Activated T-cell treated with anti-CD3 and anti-CD28 coated beads for 1 hour (primary cell): ENCODE data around the gene ACP7.
"Not testable (repeated sequence)": the region's sequence is repeated elsewhere in the genome, so short reads cannot be mapped to it uniquely, and the experiment has no call there.

Source experiments
- DNase-seq: peaks from one replicate; pipeline ENCODE4 v3.0.0-alpha.2; 2020; ENCODE audit warnings: low read depth

The ACP7 gene

GRCh38 chr19:39132344-39132969 is 48.3 kb downstream of the ACP7 start:
- DNase-seq, result no peak

GRCh38 chr19:39133431-39134270 is 49.5 kb downstream of the ACP7 start:
- DNase-seq, result no peak

- no peak for DNase-seq
Measured at GRCh38 chr19:39135701-39136100, 51.5 kb downstream of the ACP7 start.

- no peak for DNase-seq
Measured at GRCh38 chr19:39136225-39136940, 52.2 kb downstream of the ACP7 start.

GRCh38 chr19:39137131-39137530 is 53.0 kb downstream of the ACP7 start:
- no peak for DNase-seq

DNA sequence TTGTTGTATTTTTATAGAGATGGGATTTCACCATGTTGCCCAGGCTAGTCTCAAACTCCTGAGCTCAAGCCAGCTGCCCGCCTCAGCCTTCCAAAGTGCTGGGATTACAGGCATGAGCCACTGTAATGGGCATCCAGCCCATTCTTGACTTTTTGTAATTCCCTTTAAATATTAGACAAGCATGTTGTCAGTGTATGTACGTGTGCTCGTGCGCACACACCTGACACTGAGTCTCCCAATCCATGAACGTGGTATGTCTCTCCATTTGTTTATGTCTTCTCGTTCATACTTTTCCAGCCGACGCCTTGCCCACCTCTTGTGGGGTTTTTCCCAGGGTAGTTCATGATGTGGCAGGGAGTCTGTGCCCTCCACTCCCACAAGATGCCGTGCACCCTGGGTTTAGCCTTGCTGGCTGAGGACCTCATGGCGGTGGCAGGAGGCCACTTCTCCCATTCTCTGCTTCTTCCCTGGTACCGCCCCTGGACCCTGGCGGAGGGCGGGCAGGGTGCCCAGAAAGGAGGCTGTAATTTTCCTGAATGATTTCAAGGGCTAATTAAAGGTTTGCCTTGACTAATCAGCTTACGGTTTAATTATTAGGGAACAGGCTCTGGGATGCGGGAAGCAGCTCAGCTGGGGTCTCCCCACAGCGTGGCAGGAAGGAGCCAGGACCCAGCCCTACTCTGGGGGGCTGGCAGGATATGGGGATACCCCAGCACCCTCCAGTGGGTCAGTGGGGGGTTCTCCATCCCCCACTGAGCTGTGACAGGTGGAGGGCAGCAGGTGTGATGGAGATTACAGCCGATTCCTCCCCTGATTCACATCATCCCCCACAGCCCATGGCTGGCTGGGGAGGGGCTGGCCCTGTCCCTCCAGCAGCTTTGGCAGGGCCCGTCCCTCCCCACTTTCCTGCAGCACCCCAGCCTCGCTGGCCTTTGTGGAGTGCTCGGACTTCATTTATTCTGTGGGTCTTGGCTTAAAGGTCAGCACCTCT is 54.3 kb downstream of the ACP7 start:
- DNase-seq, result no peak

- no peak for DNase-seq
Measured at GRCh38 chr19:39139305-39139874, 55.2 kb downstream of the ACP7 start.

GRCh38 chr19:39139971-39140453 is 55.8 kb downstream of the ACP7 start:
- no peak for DNase-seq

DNA sequence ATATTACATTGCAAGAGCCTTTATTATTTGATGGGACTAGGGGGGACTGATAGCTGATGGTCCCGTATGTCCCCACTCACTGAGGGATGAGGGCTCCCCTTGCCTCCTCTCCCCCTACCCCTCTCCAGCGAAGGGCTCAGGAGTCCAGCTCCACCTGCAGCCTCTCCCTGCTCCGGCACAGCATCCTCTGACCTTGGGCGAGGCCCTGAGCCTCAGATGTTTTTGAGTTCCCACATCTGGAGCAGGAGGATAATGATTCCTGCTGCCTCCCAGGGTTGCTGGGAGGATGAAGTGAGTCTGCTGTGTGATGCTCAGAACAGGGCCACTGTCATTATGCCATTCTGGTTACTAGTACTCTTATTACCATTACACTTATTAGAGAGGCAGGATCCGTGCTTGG is 56.4 kb downstream of the ACP7 start:
- DNase-seq, result no peak

DNA sequence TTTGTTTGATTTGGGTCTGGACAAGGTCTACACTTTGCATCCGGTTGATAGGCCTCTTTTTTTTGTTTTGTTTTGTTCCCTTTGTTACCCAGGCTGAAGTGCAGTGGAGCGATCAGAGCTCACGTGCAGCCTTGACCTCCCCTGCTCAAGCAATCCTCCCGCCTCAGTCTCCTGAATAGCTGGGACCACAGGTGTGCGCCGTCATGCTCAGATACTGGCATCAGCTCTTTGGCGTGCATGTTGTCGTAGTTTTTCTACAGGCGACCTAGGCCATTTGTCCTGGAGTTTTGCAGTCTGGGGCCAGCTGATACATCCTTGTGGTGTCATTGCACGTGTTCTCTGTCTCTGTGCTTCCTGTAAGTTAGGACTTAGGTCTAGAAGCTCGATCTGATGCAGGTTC is 57.8 kb downstream of the ACP7 start:
- no peak for DNase-seq

GRCh38 chr19:39142630-39143029 is 58.5 kb downstream of the ACP7 start:
- no peak for DNase-seq

DNA sequence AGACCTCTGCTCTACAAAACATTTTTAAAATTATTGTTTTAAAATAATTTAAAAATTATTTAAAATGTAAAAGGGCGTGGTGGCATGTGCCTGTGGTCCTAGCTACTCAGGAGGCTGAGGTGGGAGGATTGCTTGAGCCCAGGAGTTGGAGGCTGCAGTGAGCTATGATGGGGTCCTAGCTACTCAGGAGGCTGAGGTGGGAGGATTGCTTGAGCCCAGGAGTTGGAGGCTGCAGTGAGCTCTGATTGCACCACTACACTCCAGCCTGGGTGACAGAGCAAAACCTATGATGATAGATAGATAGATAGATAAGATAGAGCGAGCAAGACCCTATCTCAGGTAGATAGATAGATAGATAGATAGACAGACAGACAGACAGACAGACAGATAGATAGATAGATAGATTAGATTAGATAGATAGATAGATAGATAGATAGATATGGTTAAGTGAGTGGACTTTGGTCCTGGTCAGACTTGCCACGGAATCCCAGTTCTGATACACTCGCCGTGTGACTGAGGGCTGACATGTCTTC is 59.7 kb downstream of the ACP7 start:
- DNase-seq, result not testable (repeated sequence)

DNA sequence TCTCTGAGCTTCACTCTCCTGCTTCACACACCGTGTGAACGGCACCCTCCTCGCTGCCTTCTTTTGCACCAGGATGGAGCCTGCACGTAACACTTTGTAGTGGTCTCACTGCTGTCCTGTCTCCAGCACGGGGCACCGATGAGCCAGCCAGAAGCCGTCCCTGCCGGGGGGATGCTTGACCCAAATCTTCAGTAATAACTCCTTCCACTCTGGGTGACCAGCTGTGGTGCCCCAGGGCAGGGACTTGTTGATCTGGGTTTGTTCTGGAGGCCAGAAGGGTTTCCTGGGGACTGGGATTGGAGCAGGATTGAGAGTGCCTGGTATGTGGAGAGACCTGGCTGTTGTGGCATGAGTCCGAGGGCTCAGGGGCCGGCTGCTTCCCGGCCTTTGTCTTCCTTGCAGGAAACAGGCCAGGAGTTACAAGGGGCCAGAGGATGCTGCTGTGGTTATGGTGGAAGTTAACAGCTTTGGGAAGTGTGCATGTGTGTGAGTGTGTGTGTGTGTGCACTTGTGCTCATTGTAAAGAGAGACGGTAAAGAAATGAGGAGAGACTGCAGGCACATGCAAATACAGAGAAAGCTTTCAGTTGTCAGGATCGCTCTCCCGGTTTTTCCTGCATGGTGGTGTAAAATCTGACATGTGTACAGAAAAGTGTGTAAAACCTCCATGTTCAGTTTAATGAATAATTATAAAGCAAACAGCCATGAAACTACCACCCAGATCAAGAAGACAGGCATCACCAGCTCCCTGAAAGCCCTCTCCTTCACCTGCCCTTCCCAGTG is 60.3 kb downstream of the ACP7 start:
- no peak for DNase-seq

DNA sequence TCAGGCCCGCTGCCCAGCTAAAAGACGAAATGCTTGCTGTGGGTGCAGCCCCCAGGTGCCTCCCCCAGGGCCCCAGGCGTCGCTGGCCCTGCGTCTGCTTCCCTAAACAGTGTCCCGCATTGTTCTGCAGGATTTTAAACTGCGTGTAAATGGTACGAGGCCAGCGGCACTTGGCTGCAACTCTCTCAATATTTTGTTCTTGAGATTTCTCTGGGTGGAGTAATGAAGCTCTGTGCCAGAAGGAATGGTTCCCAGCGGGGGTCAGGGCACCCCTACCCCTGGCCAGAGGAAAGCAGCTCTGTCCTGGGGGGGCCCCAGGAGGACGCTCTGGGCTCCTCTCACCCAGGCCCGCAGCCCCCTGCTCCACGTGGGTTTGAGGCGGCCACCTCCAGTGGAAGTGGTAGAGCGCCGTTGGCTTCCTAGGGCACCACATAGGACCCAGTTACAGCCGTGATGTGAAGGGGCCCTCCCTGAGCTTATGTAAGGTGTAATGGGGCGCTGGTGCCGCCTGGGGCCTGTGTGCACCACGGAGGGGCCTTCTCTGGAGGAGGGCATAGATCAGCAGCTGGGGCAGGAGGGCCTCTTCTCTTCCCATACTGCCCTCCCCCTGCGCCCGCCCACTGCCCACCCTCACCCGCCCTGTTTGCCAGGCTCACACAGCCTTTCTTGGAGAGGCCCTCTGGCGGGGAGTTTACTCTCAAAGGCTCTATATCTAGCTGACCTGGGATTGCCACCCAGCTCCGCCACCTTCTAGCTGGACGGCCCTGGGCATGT is 61.2 kb downstream of the ACP7 start:
- DNase-seq, result no peak

- no peak for DNase-seq
Measured at GRCh38 chr19:39146091-39146490, 61.9 kb downstream of the ACP7 start.

DNA sequence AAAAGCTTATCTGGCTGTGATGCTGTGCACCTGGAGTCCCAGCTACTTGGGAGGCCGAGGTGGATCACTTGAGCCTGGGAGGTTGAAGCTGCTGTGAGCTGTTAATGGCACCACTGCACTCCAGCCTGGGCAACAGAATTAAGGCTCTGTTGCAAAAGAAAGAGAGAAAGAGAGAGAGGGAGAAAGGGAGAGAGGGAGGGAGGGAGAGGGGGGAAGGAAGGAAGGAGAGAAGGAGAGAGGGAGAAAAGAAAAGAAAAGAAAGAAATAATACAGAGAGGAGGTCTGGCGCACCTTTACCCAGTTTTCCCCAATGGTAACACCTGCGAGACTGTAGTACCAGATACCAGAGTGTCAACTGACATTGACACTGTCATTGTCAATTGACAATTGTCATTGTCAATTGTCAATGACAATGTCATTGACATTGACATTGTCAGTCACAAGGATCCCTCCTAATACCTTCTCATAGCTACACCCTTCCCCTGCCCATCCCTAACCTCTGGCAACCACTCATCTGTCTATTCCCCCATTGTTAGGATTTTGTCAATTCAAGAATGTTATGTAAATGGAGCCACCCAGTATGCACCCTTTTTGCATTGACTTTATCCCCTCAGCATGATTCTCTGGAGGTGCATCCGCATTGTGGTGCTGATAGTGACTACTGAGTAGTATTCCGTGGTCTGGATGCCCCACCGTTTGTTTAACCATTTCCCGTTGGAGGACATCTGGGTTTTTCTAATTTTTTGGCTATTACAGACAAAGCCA is 62.7 kb downstream of the ACP7 start:
- DNase-seq, result no peak

DNA sequence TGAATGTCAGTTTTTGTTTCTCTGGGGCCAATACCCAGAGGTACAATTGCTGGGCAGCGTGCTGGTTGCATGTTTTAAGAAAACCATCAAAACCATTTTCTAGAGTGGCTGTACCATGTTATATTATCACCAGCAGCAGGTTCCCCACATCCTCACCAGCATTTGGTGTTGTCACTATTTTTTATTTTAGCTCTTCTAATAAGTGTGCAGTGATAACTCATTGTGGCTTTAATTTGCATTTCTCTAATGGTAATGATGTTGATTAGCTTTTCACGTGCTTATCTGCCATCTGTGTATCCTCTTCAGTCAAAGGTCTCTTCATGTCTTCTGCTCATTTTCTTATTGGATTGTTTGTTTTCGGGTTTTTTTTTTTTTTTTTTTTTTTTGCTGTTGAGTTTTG is 63.3 kb downstream of the ACP7 start:
- no peak for DNase-seq

GRCh38 chr19:39148939-39149529 is 64.9 kb downstream of the ACP7 start:
- DNase-seq, result no peak
